Heart right ventricle (tissue), 16 donors: ENCODE results near the gene HS6ST3. TPM values are rescaled to one million over a fixed set of nuclear protein-coding genes. Genes with fewer than 3 reads are reported as not detected.

Experiments
- ATAC-seq, 8 donors: fragments of 200-7000 bp; cut with Tn5 transposase; one replicate each; pipeline ENCODE4 v1.9.1; 2020; ENCODE audit warnings: mild to moderate bottlenecking in 8 of 8, moderate library complexity in 8 of 8, moderate number of reproducible peaks in 1 of 8
- DNase-seq, 2 donors: peaks; one replicate each; pipeline ENCODE4 v3.0.0-alpha.2; 2020
- H3K27ac ChIP-seq, 10 donors: fragments of 200-600 bp; sonication (generic) in 2 of 10; one replicate each; pipeline versions ENCODE4 v1.5.0 to v1.8.0; 2020 to 2022; ENCODE audit warnings: mild to moderate bottlenecking in 3 of 10
- H3K27me3 ChIP-seq, 7 donors: fragments of 200-600 bp; one replicate each; pipeline ENCODE4 v1.8.0; 2021 to 2022; ENCODE audit warnings: mild to moderate bottlenecking in 2 of 7
- H3K36me3 ChIP-seq, 9 donors: fragments of 200-600 bp; sonication (generic) in 1 of 9; one replicate each; pipeline versions ENCODE4 v1.5.0 to v1.8.0; 2020 to 2022; ENCODE audit warnings: mild to moderate bottlenecking in 2 of 9
- H3K4me1 ChIP-seq, 9 donors: fragments of 200-600 bp; sonication (generic) in 1 of 9; one replicate each; pipeline versions ENCODE4 v1.5.0 to v1.8.0; 2020 to 2022; ENCODE audit warnings: mild to moderate bottlenecking in 4 of 9
- H3K4me3 ChIP-seq, 10 donors: fragments of 200-600 bp; sonication (generic) in 2 of 10; one replicate each; pipeline versions ENCODE4 v1.5.0 to v1.8.0; 2020 to 2022; ENCODE audit warnings: mild to moderate bottlenecking in 7 of 10, moderate library complexity in 2 of 10
- H3K9me3 ChIP-seq, 11 donors: fragments of 200-600 bp in 10 of 11; sonication (generic) in 2 of 11; one replicate each; pipeline versions ENCODE4 v1.5.0 to v1.8.0; 2013 to 2022; ENCODE audit warnings: mild to moderate bottlenecking in 2 of 11, control low read depth in 1 of 11, moderate library complexity in 1 of 11
- WGBS, 2 donors: extraction: QIAGEN DNeasy Blood & Tissue Kit; methylation state at CpG; one replicate each; pipeline ENCODE4 v1.1.7; 2013; ENCODE audit warnings: inconsistent platforms in 1 of 2; 5-methylcytosine and 5-hydroxymethylcytosine counted together
- intact Hi-C, 10 donors: fragments of 100-400 bp; cut with DNase I; formaldehyde crosslinking; loops; one replicate each; pipeline versions ENCODE4 v1.11.1 to v1.14.2; 2022
- polyA plus RNA-seq, 2 donors: library from polyadenylated mRNA; stranded (reverse); fragments of 200-250 nt; gene quantifications; one replicate each; pipeline ENCODE4 v1.2.3, GENCODE V29; 2013
- total RNA-seq, 10 donors: library from RNA; stranded (reverse); fragmentation: NEBNext Ultra II Directional in 3 of 10; extraction: Animal tissue kit (Norgen Biotek cat#: 25700) in 3 of 10; gene quantifications; one replicate each; pipeline versions ENCODE4 v1.2.1 to v1.2.4, GENCODE V29; 2021 to 2023
- TF ChIP-seq, protein P1 (sequence below), 9 donors: fragments of 200-600 bp; sonication (generic) in 2 of 9; IDR thresholded peaks; one replicate each; pipeline versions ENCODE4 v1.5.0 to v1.8.0; 2021 to 2022; ENCODE audit warnings: antibody characterized with exemption in 9 of 9, mild to moderate bottlenecking in 5 of 9, moderate library complexity in 1 of 9
- donor health status: Arrhythmogenic right ventricular cardiomyopathy.
- donor health status: ischemic (EF 13 %, LVEDD 7.1; RV severe dilation, severe dysfunction).
- donor health status: healthy with polysubstance abuse.
- donor health status: DM: no; HTN: yes; CAD: no.
- donor health status: DM: no; HTN: no; CAD: no.
- donor health status: ischemic (EF 25% LVEDD 6.9; RV normal size, moderate dysfunction).
- donor health status: ischemic (EF 25% LVEDD 5.7; RV mildly dilated, moderate dysfunction).
- donor health status: healthy.
- donor health status: DM: yes; HTN: yes; CAD: no.
- donor health status: Ischemic cardiomyopathy.
- donor health status: ischemic (EF 35%, LVEDD 5.7; RV mildly dilated, moderate dysfunction).
- donor health status: nonischemic (EF 11% LVEDD 7.7; RV severe dilation, severe dysfunction).
- donor health status: DM: yes; HTN: yes; CAD: no.
- donor health status: PGD.
- donor health status: ischemic (EF 29% LVEDD 5.4; RV normal size, mild dysfunction).
- donor health status: nonischemic (EF 23%, LVEDD 6.1; RV moderate dilation, normal function).

The HS6ST3 gene
- total and polyA plus RNA-seq, 12 donors = 0.01 to 7.6 (median 1.2) TPM

DNA sequence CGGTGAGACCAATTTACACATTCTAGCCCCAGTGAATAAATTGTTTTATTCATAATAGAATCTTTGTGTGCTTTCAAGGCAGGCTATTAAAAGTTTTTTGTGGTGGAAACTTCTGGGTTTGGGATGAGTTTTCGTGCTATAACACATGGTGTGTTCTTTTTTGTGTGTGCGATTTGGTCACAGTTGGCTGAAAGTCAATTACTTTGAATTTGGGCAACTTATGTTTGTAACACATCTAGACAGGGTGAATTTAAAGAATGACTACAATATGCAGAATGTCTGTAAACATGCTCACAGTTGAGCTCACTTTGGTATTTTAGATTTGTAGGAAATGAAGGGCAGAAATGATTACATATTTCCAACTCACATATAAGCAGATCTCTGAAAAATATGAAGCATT, 597.3 kb downstream of the HS6ST3 start:
- ATAC-seq (no peak), DNase-seq (no peak)
- Histone ChIP-seq H3K4me1 (peaks cover 0 to 6% (median 0%) of the 10 kb centered on the region in 9 donors), H3K9me3 (no peaks in the 10 kb centered on the region), H3K36me3 (no peaks in the 10 kb centered on the region), H3K4me3 (no peak overlapping the region), H3K27me3 (no peaks in the 10 kb centered on the region), H3K27ac (no peak overlapping the region)
- WGBS, 2 donors = 88 to 89% methylated on average over 3 of the region's 3 CpGs
- intact Hi-C loops = no loop called here
- TF ChIP-seq, protein P1, sequence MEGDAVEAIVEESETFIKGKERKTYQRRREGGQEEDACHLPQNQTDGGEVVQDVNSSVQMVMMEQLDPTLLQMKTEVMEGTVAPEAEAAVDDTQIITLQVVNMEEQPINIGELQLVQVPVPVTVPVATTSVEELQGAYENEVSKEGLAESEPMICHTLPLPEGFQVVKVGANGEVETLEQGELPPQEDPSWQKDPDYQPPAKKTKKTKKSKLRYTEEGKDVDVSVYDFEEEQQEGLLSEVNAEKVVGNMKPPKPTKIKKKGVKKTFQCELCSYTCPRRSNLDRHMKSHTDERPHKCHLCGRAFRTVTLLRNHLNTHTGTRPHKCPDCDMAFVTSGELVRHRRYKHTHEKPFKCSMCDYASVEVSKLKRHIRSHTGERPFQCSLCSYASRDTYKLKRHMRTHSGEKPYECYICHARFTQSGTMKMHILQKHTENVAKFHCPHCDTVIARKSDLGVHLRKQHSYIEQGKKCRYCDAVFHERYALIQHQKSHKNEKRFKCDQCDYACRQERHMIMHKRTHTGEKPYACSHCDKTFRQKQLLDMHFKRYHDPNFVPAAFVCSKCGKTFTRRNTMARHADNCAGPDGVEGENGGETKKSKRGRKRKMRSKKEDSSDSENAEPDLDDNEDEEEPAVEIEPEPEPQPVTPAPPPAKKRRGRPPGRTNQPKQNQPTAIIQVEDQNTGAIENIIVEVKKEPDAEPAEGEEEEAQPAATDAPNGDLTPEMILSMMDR (IDR thresholded peaks at IDR 0.05) = no peak

- Histone ChIP-seq H3K36me3 (no peaks in the 10 kb centered on the region), H3K9me3 (no peaks in the 10 kb centered on the region), H3K27me3 (no peaks in the 10 kb centered on the region), H3K27ac (no peak overlapping the region), H3K4me3 (no peak overlapping the region), H3K4me1 (no peaks in the 10 kb centered on the region)
- intact Hi-C loops = no loop called here
- TF ChIP-seq, protein P1 (IDR thresholded peaks at IDR 0.05) = no peak
- ATAC-seq (no peak), DNase-seq (no peak)
These were observed 601.1 kb downstream of the HS6ST3 start for GRCh38 chr13:96690998-96691397.

DNA sequence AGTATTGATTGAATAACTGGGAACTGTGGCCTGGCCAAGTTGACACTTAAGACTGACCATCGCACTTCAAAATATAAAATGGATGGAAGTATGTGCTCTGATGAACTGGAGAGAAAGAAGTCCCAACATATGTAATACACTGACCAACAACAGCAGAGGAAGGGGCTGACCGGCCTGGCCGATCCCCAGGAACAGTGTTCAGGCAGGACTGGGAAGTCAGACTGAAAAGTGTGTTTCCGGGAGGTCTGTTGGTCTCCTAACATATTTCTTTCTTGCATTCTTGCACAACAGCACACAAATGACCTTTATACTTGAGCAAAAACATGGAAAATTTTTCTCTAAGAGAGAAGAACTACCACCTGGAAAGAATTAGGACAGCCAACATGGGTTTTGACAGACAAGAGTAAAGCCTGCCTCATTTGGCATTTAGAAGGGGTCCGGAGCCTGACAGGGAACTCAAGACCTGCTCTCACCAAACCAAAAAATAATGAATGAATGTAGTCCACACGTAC, 606.5 kb downstream of the HS6ST3 start:
- Histone ChIP-seq H3K36me3 (no peaks in the 10 kb centered on the region), H3K4me3 (no peak overlapping the region), H3K9me3 (peaks cover 0 to 16% (median 0%) of the 10 kb centered on the region in 11 donors), H3K27ac (no peak overlapping the region), H3K4me1 (no peaks in the 10 kb centered on the region), H3K27me3 (no peaks in the 10 kb centered on the region)
- TF ChIP-seq, protein P1 (IDR thresholded peaks at IDR 0.05) = no peak
- DNase-seq (no peak), ATAC-seq (peak in 1 of 8 donors; percentile 44)
- WGBS, 2 donors = 80 to 82% methylated on average over 6 of the region's 6 CpGs
- intact Hi-C loops = no loop called here

GRCh38 chr13:96700657-96701056, 610.8 kb downstream of the HS6ST3 start:
- ATAC-seq (peak in 1 of 8 donors; percentile 65), DNase-seq (no peak)
- Histone ChIP-seq H3K4me1 (no peaks in the 10 kb centered on the region), H3K9me3 (peaks cover 0 to 16% (median 0%) of the 10 kb centered on the region in 11 donors), H3K36me3 (no peaks in the 10 kb centered on the region), H3K27ac (no peak overlapping the region), H3K27me3 (no peaks in the 10 kb centered on the region), H3K4me3 (no peak overlapping the region)
- intact Hi-C loops = no loop called here
- WGBS, 2 donors = 61 to 82% methylated on average over 2 of the region's 2 CpGs
- TF ChIP-seq, protein P1 (IDR thresholded peaks at IDR 0.05) = no peak
